ENCODE data around the gene NPTXR. TPM values are rescaled to one million over a fixed set of nuclear protein-coding genes. Genes with fewer than 3 reads are reported as not detected.

NPTXR gene
- total RNA-seq = 0.59 and 0.84 TPM in 2 replicates

GRCh38 chr22:38843657-38844314 is at the start of gene NPTXR:
Gene NPTXR, minus strand, starts transcription at chr22:38844028.

GRCh38 chr22:38872172-38872830 is 28.5 kb upstream of the NPTXR start, which contains the start of gene CBX6:
Gene CBX6, minus strand, starts transcription at chr22:38872216. Its CDS starts 26 bp downstream, at chr22:38872190.

GRCh38 chr22:38793721-38794466 is 49.9 kb downstream of the NPTXR start, which contains the start of gene DNAL4:
Gene DNAL4, minus strand, starts transcription at chr22:38794143. Its CDS starts 11,412 bp downstream, at chr22:38782731.

Other genes starting within 250 kb of the NPTXR start
- gene FAM227A, start 187.6 kb downstream of the NPTXR start, total RNA-seq = 0.67 and 1.8 TPM in 2 replicates
- 20.7 and 21.6 TPM in 2 replicates for gene CBY1, start 187.4 kb downstream of the NPTXR start, total RNA-seq
- gene TOMM22, start 162.1 kb downstream of the NPTXR start, total RNA-seq = 73.9 and 75.8 TPM in 2 replicates
- 45.0 and 49.6 TPM in 2 replicates for gene JOSD1, start 143.1 kb downstream of the NPTXR start, total RNA-seq
- gene GTPBP1, start 138.1 kb downstream of the NPTXR start, total RNA-seq = 27.7 and 28.2 TPM in 2 replicates
- gene SUN2, start 88.0 kb downstream of the NPTXR start, total RNA-seq = 93.1 and 94.7 TPM in 2 replicates
- 15.3 and 20.1 TPM in 2 replicates for gene DNAL4, start 49.9 kb downstream of the NPTXR start, total RNA-seq
- gene CBX6, start 28.2 kb upstream of the NPTXR start, total RNA-seq = 40.7 and 43.2 TPM in 2 replicates
- gene APOBEC3A, start 113.6 kb upstream of the NPTXR start, total RNA-seq = not detected in 2 replicates
- gene APOBEC3B, start 138.3 kb upstream of the NPTXR start, total RNA-seq = 23.4 and 31.2 TPM in 2 replicates
- 22.4 and 24.5 TPM in 2 replicates for gene APOBEC3C, start 170.2 kb upstream of the NPTXR start, total RNA-seq
- gene APOBEC3D, start 177.1 kb upstream of the NPTXR start, total RNA-seq = 0.50 and 1.2 TPM in 2 replicates
- gene APOBEC3F, start 196.8 kb upstream of the NPTXR start, total RNA-seq = 5.1 and 7.4 TPM in 2 replicates
- 7.2 and 7.7 TPM in 2 replicates for gene APOBEC3G, start 233.2 kb upstream of the NPTXR start, total RNA-seq

Data from bronchus fibroblast of lung (primary cell).